Osteocyte (in vitro differentiated cells): ENCODE results near the gene COL23A1. TPM values are rescaled to one million over a fixed set of nuclear protein-coding genes. Genes with fewer than 3 reads are reported as not detected.

Source experiments
- DNase-seq: peaks from one replicate; pipeline ENCODE4 v3.0.0; 2021; ENCODE audit warnings: mixed read lengths; ENCODE audit not compliant: unreplicated experiment; ENCODE audit errors: extremely low spot score
- H3K27ac Mint-ChIP-seq: one replicate; pipeline ENCODE4 v1.8.0; 2021; ENCODE audit warnings: mild to moderate bottlenecking, mixed read lengths; ENCODE audit not compliant: unreplicated experiment
- H3K27me3 Mint-ChIP-seq: one replicate; pipeline ENCODE4 v1.8.0; 2021; ENCODE audit warnings: mixed read lengths; ENCODE audit not compliant: unreplicated experiment
- H3K36me3 Mint-ChIP-seq: one replicate; pipeline ENCODE4 v1.8.0; 2021; ENCODE audit warnings: mixed read lengths; ENCODE audit not compliant: unreplicated experiment
- H3K4me1 Mint-ChIP-seq: one replicate; pipeline ENCODE4 v1.8.0; 2021; ENCODE audit warnings: mixed read lengths; ENCODE audit not compliant: unreplicated experiment
- H3K4me3 Mint-ChIP-seq: one replicate; pipeline ENCODE4 v1.8.0; 2021; ENCODE audit warnings: mild to moderate bottlenecking, moderate library complexity, mixed read lengths; ENCODE audit not compliant: unreplicated experiment
- H3K9me3 Mint-ChIP-seq: one replicate; pipeline ENCODE4 v1.8.0; 2021; ENCODE audit warnings: mixed read lengths; ENCODE audit not compliant: unreplicated experiment
- CTCF ChIP-seq: fragments of 200-600 bp; sonication (generic); IDR thresholded peaks from 2 replicates; pipeline ENCODE4 v1.5.0; 2021; ENCODE audit warnings: antibody characterized with exemption, mild to moderate bottlenecking, moderate library complexity
- total RNA-seq: library from RNA; stranded (reverse); gene quantifications from 2 replicates; pipeline ENCODE4 v1.2.1, GENCODE V29; 2021

COL23A1 gene
- total RNA-seq, 1 donor from 2014 or later: not detected

- no peak overlapping the region for H3K27ac Mint-ChIP-seq
- H3K27me3 Mint-ChIP-seq: no peaks in the 10 kb centered on the region
- no peaks in the 10 kb centered on the region for H3K4me1 Mint-ChIP-seq
- H3K36me3 Mint-ChIP-seq: no peaks in the 10 kb centered on the region
- no peak for TF ChIP-seq CTCF
- DNase-seq: no peak
- H3K4me3 Mint-ChIP-seq: no peak overlapping the region
- no peaks in the 10 kb centered on the region for H3K9me3 Mint-ChIP-seq
These were observed 264.4 kb downstream of the COL23A1 start for GRCh38 chr5:178325679-178326373.

GRCh38 chr5:178325311-178325678 is 264.9 kb downstream of the COL23A1 start:
- Mint-ChIP-seq H3K4me1 (no peaks in the 10 kb centered on the region), H3K9me3 (no peaks in the 10 kb centered on the region), H3K36me3 (no peaks in the 10 kb centered on the region), H3K27ac (no peak overlapping the region), H3K27me3 (no peaks in the 10 kb centered on the region), H3K4me3 (no peak overlapping the region)
- no peak for TF ChIP-seq CTCF
- no peak for DNase-seq

DNA sequence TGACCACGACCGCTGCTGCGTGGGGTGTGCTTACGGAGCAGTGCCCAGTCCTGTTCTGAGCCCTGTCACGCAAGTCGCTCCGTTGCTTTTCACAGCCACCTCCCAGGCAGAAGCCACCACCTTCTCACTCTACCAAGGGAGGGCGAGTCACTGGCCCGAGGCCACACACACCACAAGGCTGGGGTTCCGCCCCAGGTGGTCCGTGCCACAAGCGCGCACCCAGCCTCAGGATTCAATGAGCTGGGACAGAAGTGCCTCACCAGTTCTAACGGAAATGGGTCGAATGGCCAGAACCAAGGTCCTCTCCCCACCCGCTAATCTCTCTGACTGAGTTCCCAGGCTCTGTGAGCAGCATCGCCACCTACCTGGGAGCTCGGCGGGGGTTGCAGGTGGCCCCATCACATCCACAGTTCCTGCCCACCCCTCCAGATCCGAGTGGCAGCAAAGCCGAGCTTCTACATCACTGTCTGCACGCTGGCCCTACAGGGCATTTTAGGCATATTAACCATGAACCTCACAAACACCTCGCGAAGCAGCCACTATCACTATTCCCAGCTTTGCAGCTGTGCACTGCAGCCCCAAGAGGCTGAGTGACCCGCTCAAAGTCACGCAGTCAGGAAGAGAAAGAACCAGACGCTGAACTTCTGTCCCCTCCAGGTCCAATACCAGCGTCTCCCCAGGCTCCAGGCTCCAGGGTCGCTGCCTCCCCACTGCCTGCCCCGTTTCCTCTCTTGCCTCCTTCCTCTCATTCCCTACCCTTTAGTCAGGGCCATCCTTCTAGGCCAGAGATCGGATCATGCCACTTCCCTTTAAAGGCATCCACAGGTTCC is 265.5 kb downstream of the COL23A1 start:
- no peak overlapping the region for H3K4me3 Mint-ChIP-seq
- H3K36me3 Mint-ChIP-seq: no peaks in the 10 kb centered on the region
- no peaks in the 10 kb centered on the region for H3K9me3 Mint-ChIP-seq
- no peak for DNase-seq
- no peak overlapping the region for H3K27ac Mint-ChIP-seq
- TF ChIP-seq CTCF: no peak
- H3K27me3 Mint-ChIP-seq: no peaks in the 10 kb centered on the region
- no peaks in the 10 kb centered on the region for H3K4me1 Mint-ChIP-seq

DNA sequence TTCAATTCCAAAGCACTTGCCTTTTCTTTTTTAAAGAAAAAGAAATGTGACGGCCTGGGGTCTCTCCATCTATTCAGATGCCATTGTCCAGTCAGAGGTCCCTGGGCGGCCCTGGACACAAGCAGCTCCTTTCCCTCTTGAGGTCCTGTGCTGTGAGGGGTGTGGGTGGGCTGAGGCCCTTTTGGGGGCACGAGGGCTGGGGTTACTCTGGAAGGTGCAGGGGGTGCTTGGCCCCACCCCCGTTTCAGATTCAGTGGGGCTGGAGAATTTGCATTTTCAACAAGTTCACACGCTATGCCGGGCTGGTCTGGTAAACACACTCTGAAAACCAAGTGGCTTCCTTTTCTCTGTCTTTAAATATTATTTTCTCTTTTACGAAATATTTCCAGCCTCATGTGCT is 266.2 kb downstream of the COL23A1 start:
- no peak for DNase-seq
- Mint-ChIP-seq H3K27ac (no peak overlapping the region), H3K36me3 (no peaks in the 10 kb centered on the region), H3K27me3 (no peaks in the 10 kb centered on the region), H3K4me1 (no peaks in the 10 kb centered on the region), H3K9me3 (no peaks in the 10 kb centered on the region), H3K4me3 (no peak overlapping the region)
- TF ChIP-seq CTCF: no peak

DNA sequence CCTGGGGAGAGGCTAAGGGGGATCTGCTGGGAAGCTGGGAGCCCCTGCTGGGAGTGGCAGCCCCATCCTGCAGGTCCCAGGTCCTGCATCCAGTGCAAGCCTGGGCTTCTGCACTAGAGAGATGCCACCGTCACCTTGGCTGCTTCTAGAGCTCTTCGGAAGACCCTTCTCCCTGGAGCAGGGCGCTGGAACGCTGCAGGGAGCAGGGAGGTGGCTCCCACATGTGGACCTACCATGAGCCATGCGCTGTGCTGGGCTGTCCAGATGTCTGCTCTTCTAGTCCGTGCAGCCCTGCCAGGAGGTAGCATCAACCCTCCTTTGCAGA is 266.7 kb downstream of the COL23A1 start:
- Mint-ChIP-seq H3K27me3 (no peaks in the 10 kb centered on the region), H3K27ac (no peak overlapping the region), H3K36me3 (no peaks in the 10 kb centered on the region), H3K4me3 (no peak overlapping the region), H3K9me3 (no peaks in the 10 kb centered on the region), H3K4me1 (no peaks in the 10 kb centered on the region)
- TF ChIP-seq CTCF: no peak
- no peak for DNase-seq
